ENCODE results near the gene SUCNR1.
"Not testable (repeated sequence)": the region's sequence is repeated elsewhere in the genome, so short reads cannot be mapped to it uniquely, and the experiment has no call there.

The SUCNR1 gene

DNA sequence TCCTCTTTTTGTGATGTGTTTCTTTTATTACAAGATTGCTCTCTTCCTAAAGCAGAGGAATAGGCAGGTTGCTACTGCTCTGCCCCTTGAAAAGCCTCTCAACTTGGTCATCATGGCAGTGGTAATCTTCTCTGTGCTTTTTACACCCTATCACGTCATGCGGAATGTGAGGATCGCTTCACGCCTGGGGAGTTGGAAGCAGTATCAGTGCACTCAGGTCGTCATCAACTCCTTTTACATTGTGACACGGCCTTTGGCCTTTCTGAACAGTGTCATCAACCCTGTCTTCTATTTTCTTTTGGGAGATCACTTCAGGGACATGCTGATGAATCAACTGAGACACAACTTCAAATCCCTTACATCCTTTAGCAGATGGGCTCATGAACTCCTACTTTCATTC, 7.7 kb downstream of the SUCNR1 start:
- H2BK120ac ChIP-seq (ENCODE audit: low read depth, low read length) = no peak overlapping the region
- DNase-seq = peak; percentile 10
- no CpG with 5 or more reads among the region's 6 CpGs for WGBS (ENCODE audit: extremely low coverage, insufficient coverage, low lambda C conversion rate)

DNA sequence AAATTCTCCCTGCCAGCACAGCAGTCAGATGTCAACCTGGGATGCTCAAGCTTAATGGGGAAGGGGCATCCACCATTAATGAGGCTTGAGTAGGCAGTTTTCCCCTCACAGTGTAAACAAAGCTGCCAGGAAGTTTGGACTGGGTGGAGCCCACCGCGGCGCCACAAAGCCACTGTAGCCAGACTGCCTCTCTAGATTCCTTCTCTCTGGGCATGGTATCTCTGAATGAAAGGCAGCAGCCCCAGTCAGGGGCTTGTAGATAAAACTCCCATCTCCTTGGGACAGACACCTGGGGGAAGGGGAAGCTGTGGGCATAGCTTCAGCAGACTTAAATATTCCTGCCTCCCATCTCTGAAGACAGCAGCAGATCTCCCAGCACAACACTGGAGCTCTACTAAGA, 12.0 kb downstream of the SUCNR1 start:
- H2BK15ac ChIP-seq (replicated peaks; ENCODE audit: low read depth); H3K4me1 ChIP-seq (ENCODE audit: control insufficient read depth, low read depth, low read length); H2BK5ac ChIP-seq (ENCODE audit: low read length); H3K27ac ChIP-seq (ENCODE audit: low read depth, low read length); H4K8ac ChIP-seq (ENCODE audit: low read depth, low read length); H3K4me2 ChIP-seq (ENCODE audit: low read length); H3K79me2 ChIP-seq (ENCODE audit: control insufficient read depth, insufficient read depth, low read length); H3K23ac ChIP-seq (ENCODE audit: low read length); H3K79me1 ChIP-seq (ENCODE audit: low read length); H2AK5ac ChIP-seq (ENCODE audit: low read length); H3K56ac ChIP-seq (ENCODE audit: low read length); H3K4me3 ChIP-seq (ENCODE audit: low read length); H3K9ac ChIP-seq (ENCODE audit: low read length); H4K5ac ChIP-seq (ENCODE audit: low read length); H2BK120ac ChIP-seq (ENCODE audit: low read depth, low read length); H3K18ac ChIP-seq (ENCODE audit: low read length); H3K27me3 ChIP-seq (ENCODE audit: insufficient read depth, low read length, poor library complexity); H3K4ac ChIP-seq (ENCODE audit: low read depth, low read length); DNase-seq; H3K36me3 ChIP-seq (ENCODE audit: control insufficient read depth, insufficient read depth, low read length): not testable (repeated sequence)
- no CpG with 5 or more reads among the region's 3 CpGs for WGBS (ENCODE audit: extremely low coverage, insufficient coverage, low lambda C conversion rate)

More for the DNA sequence above, 7.7 kb downstream of the SUCNR1 start:
- Histone ChIP-seq H3K36me3 (ENCODE audit: control insufficient read depth, insufficient read depth, low read length) (no peaks in the 10 kb centered on the region), H2BK15ac (replicated peaks; ENCODE audit: low read depth) (no peak overlapping the region), H2BK5ac (ENCODE audit: low read length) (no peak overlapping the region), H2AK5ac (ENCODE audit: low read length) (no peak overlapping the region), H3K4me2 (ENCODE audit: low read length) (no peak overlapping the region), H4K5ac (ENCODE audit: low read length) (no peak overlapping the region), H3K23ac (ENCODE audit: low read length) (no peak overlapping the region), H3K56ac (ENCODE audit: low read length) (no peak overlapping the region), H3K4ac (ENCODE audit: low read depth, low read length) (no peak overlapping the region), H3K79me1 (ENCODE audit: low read length) (no peaks in the 10 kb centered on the region), H3K9ac (ENCODE audit: low read length) (no peak overlapping the region), H3K27ac (ENCODE audit: low read depth, low read length) (no peak overlapping the region), H3K4me1 (ENCODE audit: control insufficient read depth, low read depth, low read length) (no peaks in the 10 kb centered on the region), H3K79me2 (ENCODE audit: control insufficient read depth, insufficient read depth, low read length) (no peaks in the 10 kb centered on the region), H3K18ac (ENCODE audit: low read length) (no peak overlapping the region), H4K8ac (ENCODE audit: low read depth, low read length) (no peak overlapping the region), H3K27me3 (ENCODE audit: insufficient read depth, low read length, poor library complexity) (no peaks in the 10 kb centered on the region), H3K4me3 (ENCODE audit: low read length) (no peak overlapping the region)

DNA sequence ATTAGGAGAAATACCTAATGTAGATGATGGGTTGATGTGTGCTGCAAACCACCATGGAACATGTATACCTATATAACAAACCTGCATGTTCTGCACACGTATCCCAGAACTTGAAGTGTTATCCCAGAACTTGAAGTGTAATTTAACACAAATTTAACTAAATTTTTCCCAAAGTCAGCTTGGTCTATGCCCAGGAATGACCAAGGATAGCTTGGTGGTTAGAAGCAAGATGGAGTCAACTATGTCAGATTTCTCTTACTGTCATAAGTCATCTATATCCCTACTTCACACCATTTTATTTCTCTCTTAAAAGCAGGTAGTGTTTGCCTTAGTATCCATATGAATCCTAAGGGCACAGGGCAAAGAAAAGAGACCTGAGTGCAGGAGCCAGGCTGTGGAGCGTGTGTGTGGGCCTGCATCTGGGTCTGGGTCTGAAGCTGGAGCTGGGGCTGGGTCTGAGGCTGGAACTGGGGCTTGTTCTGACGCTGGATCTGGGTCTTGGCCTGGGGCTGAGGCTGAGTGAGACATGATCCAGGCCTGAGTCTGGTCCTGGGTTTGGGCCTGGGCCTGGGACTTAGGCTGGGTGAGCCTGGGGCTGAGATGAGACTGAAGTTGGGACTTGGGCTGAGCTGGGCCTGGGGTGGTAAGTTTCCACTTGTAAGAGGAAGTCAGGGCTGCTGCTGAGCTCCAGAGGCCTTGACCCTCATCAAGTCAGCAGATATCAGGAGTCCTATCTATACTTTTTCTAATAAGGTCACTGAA, 14.2 kb downstream of the SUCNR1 start:
- H3K4me1 ChIP-seq (ENCODE audit: control insufficient read depth, low read depth, low read length); H3K4me3 ChIP-seq (ENCODE audit: low read length); H2AK5ac ChIP-seq (ENCODE audit: low read length); H3K4me2 ChIP-seq (ENCODE audit: low read length); H2BK5ac ChIP-seq (ENCODE audit: low read length); H3K23ac ChIP-seq (ENCODE audit: low read length); H3K27me3 ChIP-seq (ENCODE audit: insufficient read depth, low read length, poor library complexity); H4K8ac ChIP-seq (ENCODE audit: low read depth, low read length); H3K18ac ChIP-seq (ENCODE audit: low read length); H2BK120ac ChIP-seq (ENCODE audit: low read depth, low read length); H3K79me1 ChIP-seq (ENCODE audit: low read length); H3K4ac ChIP-seq (ENCODE audit: low read depth, low read length); H2BK15ac ChIP-seq (replicated peaks; ENCODE audit: low read depth); H3K36me3 ChIP-seq (ENCODE audit: control insufficient read depth, insufficient read depth, low read length); H4K5ac ChIP-seq (ENCODE audit: low read length); H3K9ac ChIP-seq (ENCODE audit: low read length); H3K79me2 ChIP-seq (ENCODE audit: control insufficient read depth, insufficient read depth, low read length); H3K56ac ChIP-seq (ENCODE audit: low read length); H3K27ac ChIP-seq (ENCODE audit: low read depth, low read length); DNase-seq: not testable (repeated sequence)
- WGBS (ENCODE audit: extremely low coverage, insufficient coverage, low lambda C conversion rate) = no CpG with 5 or more reads among the region's 3 CpGs

- H2BK5ac ChIP-seq (ENCODE audit: low read length) = no peak overlapping the region
- H3K36me3 ChIP-seq (ENCODE audit: control insufficient read depth, insufficient read depth, low read length) = no peaks in the 10 kb centered on the region
- DNase-seq = no peak
- H4K8ac ChIP-seq (ENCODE audit: low read depth, low read length) = no peak overlapping the region
- H3K4me2 ChIP-seq (ENCODE audit: low read length) = no peak overlapping the region
- H3K79me1 ChIP-seq (ENCODE audit: low read length) = no peaks in the 10 kb centered on the region
- no peaks in the 10 kb centered on the region for H3K4me1 ChIP-seq (ENCODE audit: control insufficient read depth, low read depth, low read length)
- H2BK120ac ChIP-seq (ENCODE audit: low read depth, low read length) = no peak overlapping the region
- no peak overlapping the region for H3K9ac ChIP-seq (ENCODE audit: low read length)
- no peak overlapping the region for H3K18ac ChIP-seq (ENCODE audit: low read length)
- no peak overlapping the region for H4K5ac ChIP-seq (ENCODE audit: low read length)
- H3K4me3 ChIP-seq (ENCODE audit: low read length) = no peak overlapping the region
- no peak overlapping the region for H3K23ac ChIP-seq (ENCODE audit: low read length)
- no peak overlapping the region for H2BK15ac ChIP-seq (replicated peaks; ENCODE audit: low read depth)
- no peaks in the 10 kb centered on the region for H3K27me3 ChIP-seq (ENCODE audit: insufficient read depth, low read length, poor library complexity)
- no peak overlapping the region for H2AK5ac ChIP-seq (ENCODE audit: low read length)
- H3K27ac ChIP-seq (ENCODE audit: low read depth, low read length) = no peak overlapping the region
- WGBS (ENCODE audit: extremely low coverage, insufficient coverage, low lambda C conversion rate) = no CpG with 5 or more reads among the region's 4 CpGs
- H3K4ac ChIP-seq (ENCODE audit: low read depth, low read length) = no peak overlapping the region
- no peak overlapping the region for H3K56ac ChIP-seq (ENCODE audit: low read length)
- no peaks in the 10 kb centered on the region for H3K79me2 ChIP-seq (ENCODE audit: control insufficient read depth, insufficient read depth, low read length)
These were observed 17.3 kb downstream of the SUCNR1 start for GRCh38 chr3:151890721-151891141.

DNA sequence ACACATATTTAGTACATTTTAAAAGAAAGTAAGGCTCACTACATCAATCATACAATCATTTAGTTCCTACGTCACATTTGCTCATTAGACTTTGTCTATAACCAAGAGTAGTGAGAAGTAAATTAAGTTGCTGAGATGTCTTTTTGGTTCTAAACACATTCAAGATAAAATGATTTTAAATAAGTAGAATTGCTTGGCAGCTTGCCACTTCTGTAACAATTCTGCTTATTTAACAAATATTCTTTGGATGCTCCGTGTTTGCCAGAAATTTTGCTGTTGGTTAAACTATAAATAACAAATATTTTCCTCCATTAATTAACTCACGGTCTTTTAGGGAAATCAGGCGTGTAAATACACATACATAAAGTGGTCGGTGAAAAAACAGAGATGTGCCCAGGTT, 18.3 kb downstream of the SUCNR1 start:
- H2BK5ac ChIP-seq (ENCODE audit: low read length) = no peak overlapping the region
- peaks cover 2% of the 10 kb centered on the region for H3K4me1 ChIP-seq (ENCODE audit: control insufficient read depth, low read depth, low read length)
- H3K56ac ChIP-seq (ENCODE audit: low read length) = no peak overlapping the region
- no peak overlapping the region for H3K27ac ChIP-seq (ENCODE audit: low read depth, low read length)
- no peak overlapping the region for H3K23ac ChIP-seq (ENCODE audit: low read length)
- H3K27me3 ChIP-seq (ENCODE audit: insufficient read depth, low read length, poor library complexity) = no peaks in the 10 kb centered on the region
- no peak overlapping the region for H3K18ac ChIP-seq (ENCODE audit: low read length)
- WGBS (ENCODE audit: extremely low coverage, insufficient coverage, low lambda C conversion rate) = no CpG with 5 or more reads among the region's 5 CpGs
- no peak overlapping the region for H4K8ac ChIP-seq (ENCODE audit: low read depth, low read length)
- no peak overlapping the region for H2AK5ac ChIP-seq (ENCODE audit: low read length)
- no peaks in the 10 kb centered on the region for H3K79me1 ChIP-seq (ENCODE audit: low read length)
- H2BK120ac ChIP-seq (ENCODE audit: low read depth, low read length) = no peak overlapping the region
- H3K4ac ChIP-seq (ENCODE audit: low read depth, low read length) = no peak overlapping the region
- no peak overlapping the region for H3K4me2 ChIP-seq (ENCODE audit: low read length)
- no peak overlapping the region for H2BK15ac ChIP-seq (replicated peaks; ENCODE audit: low read depth)
- no peak overlapping the region for H4K5ac ChIP-seq (ENCODE audit: low read length)
- H3K4me3 ChIP-seq (ENCODE audit: low read length) = no peak overlapping the region
- no peaks in the 10 kb centered on the region for H3K79me2 ChIP-seq (ENCODE audit: control insufficient read depth, insufficient read depth, low read length)
- no peak overlapping the region for H3K9ac ChIP-seq (ENCODE audit: low read length)
- DNase-seq = no peak
- H3K36me3 ChIP-seq (ENCODE audit: control insufficient read depth, insufficient read depth, low read length) = no peaks in the 10 kb centered on the region

GRCh38 chr3:151894219-151894618, 20.8 kb downstream of the SUCNR1 start:
- H3K4me1 ChIP-seq (ENCODE audit: control insufficient read depth, low read depth, low read length) = peaks cover 2% of the 10 kb centered on the region
- no peaks in the 10 kb centered on the region for H3K79me1 ChIP-seq (ENCODE audit: low read length)
- no peak overlapping the region for H3K18ac ChIP-seq (ENCODE audit: low read length)
- no peak overlapping the region for H3K56ac ChIP-seq (ENCODE audit: low read length)
- H2BK15ac ChIP-seq (replicated peaks; ENCODE audit: low read depth) = no peak overlapping the region
- no peak overlapping the region for H3K4me3 ChIP-seq (ENCODE audit: low read length)
- no peak overlapping the region for H2AK5ac ChIP-seq (ENCODE audit: low read length)
- no peaks in the 10 kb centered on the region for H3K79me2 ChIP-seq (ENCODE audit: control insufficient read depth, insufficient read depth, low read length)
- H3K23ac ChIP-seq (ENCODE audit: low read length) = no peak overlapping the region
- no peak overlapping the region for H3K27ac ChIP-seq (ENCODE audit: low read depth, low read length)
- no peak overlapping the region for H2BK5ac ChIP-seq (ENCODE audit: low read length)
- DNase-seq = no peak
- no peaks in the 10 kb centered on the region for H3K36me3 ChIP-seq (ENCODE audit: control insufficient read depth, insufficient read depth, low read length)
- no peak overlapping the region for H3K4ac ChIP-seq (ENCODE audit: low read depth, low read length)
- no peak overlapping the region for H4K8ac ChIP-seq (ENCODE audit: low read depth, low read length)
- H2BK120ac ChIP-seq (ENCODE audit: low read depth, low read length) = no peak overlapping the region
- no peak overlapping the region for H3K9ac ChIP-seq (ENCODE audit: low read length)
- H4K5ac ChIP-seq (ENCODE audit: low read length) = no peak overlapping the region
- H3K4me2 ChIP-seq (ENCODE audit: low read length) = no peak overlapping the region
- H3K27me3 ChIP-seq (ENCODE audit: insufficient read depth, low read length, poor library complexity) = no peaks in the 10 kb centered on the region
